Activated CD8-positive, alpha-beta T cell treated with anti-CD3 and anti-CD28 coated beads, Interleukin-2, amount 10 ng/mL, durations not matched to agents 7 days and 5 days (primary cell): ENCODE measurements around the gene SLC28A1. TPM values are rescaled to one million over a fixed set of nuclear protein-coding genes. Genes with fewer than 3 reads are reported as not detected.

ENCODE experiments used
- ATAC-seq: fragments of 150-1000 bp; cut with Tn5 transposase; one replicate; pipeline ENCODE4 v1.10.0; 2021; ENCODE audit warnings: moderate library complexity
- CTCF ChIA-PET: fragments of 350-600 bp; sonication (Branson Sonifier 250); formaldehyde crosslinking; loops from one replicate; lab custom pipeline; 2021; ENCODE audit warnings: antibody characterized with exemption; lab: Charles Lee
- POLR2A ChIA-PET: fragments of 350-600 bp; sonication (Branson Sonifier 250); formaldehyde crosslinking; loops from one replicate; lab custom pipeline; 2021; ENCODE audit warnings: antibody characterized with exemption; lab: Charles Lee
- DNase-seq: peaks from one replicate; pipeline ENCODE4 v3.0.0-alpha.2; 2020
- H3K27ac Mint-ChIP-seq: one replicate; pipeline ENCODE4 v1.8.0; 2021; ENCODE audit warnings: mild to moderate bottlenecking, mixed read lengths
- H3K27me3 Mint-ChIP-seq: one replicate; pipeline ENCODE4 v1.8.0; 2021; ENCODE audit warnings: low read depth, mixed read lengths
- H3K36me3 Mint-ChIP-seq: one replicate; pipeline ENCODE4 v1.8.0; 2021; ENCODE audit warnings: low read depth, mixed read lengths
- H3K4me1 Mint-ChIP-seq: one replicate; pipeline ENCODE4 v1.8.0; 2021; ENCODE audit warnings: low read depth, mixed read lengths
- H3K4me3 Mint-ChIP-seq: one replicate; pipeline ENCODE4 v1.8.0; 2021; ENCODE audit warnings: mild to moderate bottlenecking, mixed read lengths
- H3K9me3 Mint-ChIP-seq: one replicate; pipeline ENCODE4 v1.8.0; 2022; ENCODE audit warnings: mixed read lengths; ENCODE audit not compliant: insufficient read depth
- total RNA-seq, 2 experiments: library from RNA; stranded (reverse); gene quantifications; one replicate each; pipeline ENCODE4 v1.2.3, GENCODE V29; 2021

The SLC28A1 gene
- total RNA-seq, 2 experiments from 2014 or later: not detected

DNA sequence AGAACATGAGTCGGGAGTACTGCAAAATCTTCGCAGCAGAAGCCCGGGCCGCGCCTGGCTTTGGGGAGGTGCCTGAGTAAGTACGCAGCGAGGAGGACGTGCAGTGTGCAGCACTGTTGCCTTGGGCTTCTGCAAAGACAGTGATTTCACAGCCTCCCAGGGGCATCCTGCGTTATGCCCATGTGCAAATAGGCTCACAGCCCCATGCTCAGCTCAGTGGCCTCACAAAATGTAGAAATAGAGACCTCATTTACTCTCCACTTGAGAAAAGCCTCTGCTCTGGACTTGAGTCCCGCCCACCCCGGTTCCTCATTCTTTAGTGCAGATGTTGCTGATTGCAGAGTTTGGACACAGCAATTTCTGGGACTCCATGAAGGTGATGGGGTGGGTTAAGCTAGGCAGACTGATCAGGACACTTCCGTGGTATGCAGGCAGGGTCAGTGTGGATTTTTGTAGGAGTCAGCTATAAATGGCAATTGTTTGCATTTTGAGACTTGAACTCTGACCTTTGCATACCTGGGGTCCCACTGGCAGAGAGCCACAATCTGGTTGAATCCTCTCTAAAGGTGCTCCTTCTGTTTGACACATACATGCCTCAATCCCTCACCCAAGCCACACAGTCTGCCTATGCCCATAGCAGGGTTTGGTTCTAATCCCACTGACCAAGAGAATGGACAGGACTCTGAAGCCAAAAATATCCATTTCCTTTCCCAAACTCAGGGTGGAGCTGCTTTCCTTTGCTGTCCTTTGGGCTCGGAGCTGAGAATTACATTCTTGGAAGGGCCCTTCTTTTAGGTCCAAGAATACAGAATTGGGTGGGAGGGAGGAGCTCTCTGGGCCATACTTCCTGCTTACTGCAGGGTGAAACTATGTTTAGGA is 20.7 kb upstream of the SLC28A1 start:
- ChIA-PET POLR2A (no interaction called here), CTCF (interaction anchor here (1.1 kb wide), 2 partner anchors 15 to 19 kb away, joined by 3 to 5 read pairs; no protein-coding TSS in a partner anchor)
- no peaks in the 10 kb centered on the region for H3K9me3 Mint-ChIP-seq
- no peak for ATAC-seq
- H3K27me3 Mint-ChIP-seq: peaks cover 2% of the 10 kb centered on the region
- no peak overlapping the region for H3K27ac Mint-ChIP-seq
- H3K4me1 Mint-ChIP-seq: no peaks in the 10 kb centered on the region
- no peak overlapping the region for H3K4me3 Mint-ChIP-seq
- H3K36me3 Mint-ChIP-seq: no peaks in the 10 kb centered on the region
- no peak for DNase-seq

DNA sequence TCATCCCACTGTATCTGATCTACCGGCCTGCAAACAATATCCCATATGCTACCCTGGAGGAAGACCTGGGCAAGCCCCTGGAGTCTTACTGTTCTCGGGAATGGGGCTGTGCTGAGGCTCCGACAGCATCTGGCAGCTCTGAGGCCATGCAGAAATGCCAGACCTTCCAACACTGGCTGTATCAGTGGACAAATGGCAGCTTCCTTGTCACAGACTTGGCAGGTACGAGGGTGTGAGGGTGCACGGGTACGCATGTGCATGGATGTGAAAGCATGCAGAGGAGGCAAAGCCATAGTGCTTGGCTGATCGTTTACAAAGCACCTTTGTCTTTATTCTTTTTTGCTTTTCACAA is 20.0 kb upstream of the SLC28A1 start:
- POLR2A ChIA-PET: no interaction called here
- Mint-ChIP-seq H3K9me3 (no peaks in the 10 kb centered on the region), H3K4me1 (no peaks in the 10 kb centered on the region), H3K36me3 (no peaks in the 10 kb centered on the region), H3K27me3 (peaks cover 2% of the 10 kb centered on the region), H3K27ac (no peak overlapping the region), H3K4me3 (no peak overlapping the region)
- ATAC-seq (no peak), DNase-seq (no peak)
- CTCF ChIA-PET: interaction anchor here (1.1 to 1.3 kb wide), 3 partner anchors 14 to 266 kb away, joined by 3 to 5 read pairs (median 5); no protein-coding TSS in a partner anchor

GRCh38 chr15:84865074-84865569 is 19.3 kb upstream of the SLC28A1 start:
- CTCF ChIA-PET: interaction anchor here (0.6 to 1.3 kb wide), 5 partner anchors 13 to 266 kb away, joined by 3 to 5 read pairs (median 3); no protein-coding TSS in a partner anchor
- POLR2A ChIA-PET: no interaction called here
- Mint-ChIP-seq H3K4me3 (no peak overlapping the region), H3K9me3 (no peaks in the 10 kb centered on the region), H3K36me3 (no peaks in the 10 kb centered on the region), H3K4me1 (no peaks in the 10 kb centered on the region), H3K27ac (no peak overlapping the region), H3K27me3 (peaks cover 2% of the 10 kb centered on the region)
- ATAC-seq (no peak), DNase-seq (no peak)

DNA sequence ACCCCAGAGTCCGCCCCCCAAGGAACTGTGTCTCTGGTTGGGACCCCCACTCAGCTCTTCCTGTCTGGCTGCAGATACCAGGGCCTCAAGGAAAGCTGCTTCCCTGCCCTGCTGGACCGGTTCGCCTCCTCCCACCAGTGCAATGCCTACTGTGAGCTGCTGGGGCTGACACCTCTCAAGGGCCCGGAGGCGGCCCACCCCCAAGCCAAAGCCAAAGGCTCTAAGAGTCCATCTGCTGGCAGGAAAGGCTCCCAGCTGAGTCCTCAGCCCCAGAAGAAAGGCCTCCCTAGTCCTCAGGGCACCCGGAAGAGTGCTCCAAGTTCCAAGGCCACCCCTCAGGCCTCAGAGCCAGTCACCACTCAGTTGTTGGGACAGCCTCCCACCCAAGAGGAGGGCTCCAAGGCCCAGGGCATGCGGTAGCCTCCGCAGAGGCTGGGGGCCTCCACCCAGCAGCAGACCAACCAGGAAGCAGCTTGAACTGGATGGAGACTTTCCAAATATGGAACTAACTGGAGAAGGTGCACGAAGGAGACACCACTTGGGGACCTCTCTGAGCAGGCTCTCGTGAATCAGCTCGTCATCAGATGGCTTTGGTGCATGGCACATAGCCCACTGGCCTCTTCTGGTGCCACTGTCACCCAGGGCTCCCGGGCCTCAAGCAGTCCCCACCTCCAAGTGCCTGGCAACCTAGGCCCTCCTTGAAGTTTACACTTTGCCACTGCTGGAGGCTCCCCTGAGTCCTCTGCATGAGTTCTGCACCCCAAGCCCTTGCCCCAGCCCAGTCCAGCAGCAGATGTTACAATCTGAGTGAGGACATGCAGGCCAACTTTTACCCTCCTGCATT is 16.2 kb upstream of the SLC28A1 start:
- CTCF ChIA-PET: no interaction called here
- H3K27me3 Mint-ChIP-seq: peaks cover 4% of the 10 kb centered on the region
- H3K36me3 Mint-ChIP-seq: no peaks in the 10 kb centered on the region
- no peaks in the 10 kb centered on the region for H3K9me3 Mint-ChIP-seq
- H3K4me1 Mint-ChIP-seq: no peaks in the 10 kb centered on the region
- H3K4me3 Mint-ChIP-seq: no peak overlapping the region
- no peak overlapping the region for H3K27ac Mint-ChIP-seq
- ATAC-seq (no peak), DNase-seq (no peak)
- POLR2A ChIA-PET: no interaction called here

DNA sequence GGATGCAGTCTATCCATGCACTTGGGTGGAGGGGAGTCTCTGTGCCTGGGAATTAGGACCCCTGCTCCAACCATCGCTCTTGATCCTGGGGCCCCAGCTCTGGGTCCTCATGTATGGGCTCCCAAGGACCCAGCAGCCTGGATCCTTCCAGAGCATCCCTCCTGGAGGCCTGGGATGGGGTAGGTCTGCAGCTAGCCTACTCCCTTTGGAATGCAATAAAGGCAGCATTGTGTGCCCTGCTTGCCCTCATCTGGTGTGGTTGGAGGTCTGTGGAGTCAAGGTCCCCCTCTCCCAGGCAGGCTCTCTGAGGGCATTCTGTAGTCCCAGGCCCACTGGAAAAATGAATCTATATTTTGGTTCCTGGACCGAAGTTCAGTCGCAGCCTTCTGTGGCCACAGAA is 15.0 kb upstream of the SLC28A1 start:
- no peak for ATAC-seq
- no peak overlapping the region for H3K4me3 Mint-ChIP-seq
- no peak for DNase-seq

DNA sequence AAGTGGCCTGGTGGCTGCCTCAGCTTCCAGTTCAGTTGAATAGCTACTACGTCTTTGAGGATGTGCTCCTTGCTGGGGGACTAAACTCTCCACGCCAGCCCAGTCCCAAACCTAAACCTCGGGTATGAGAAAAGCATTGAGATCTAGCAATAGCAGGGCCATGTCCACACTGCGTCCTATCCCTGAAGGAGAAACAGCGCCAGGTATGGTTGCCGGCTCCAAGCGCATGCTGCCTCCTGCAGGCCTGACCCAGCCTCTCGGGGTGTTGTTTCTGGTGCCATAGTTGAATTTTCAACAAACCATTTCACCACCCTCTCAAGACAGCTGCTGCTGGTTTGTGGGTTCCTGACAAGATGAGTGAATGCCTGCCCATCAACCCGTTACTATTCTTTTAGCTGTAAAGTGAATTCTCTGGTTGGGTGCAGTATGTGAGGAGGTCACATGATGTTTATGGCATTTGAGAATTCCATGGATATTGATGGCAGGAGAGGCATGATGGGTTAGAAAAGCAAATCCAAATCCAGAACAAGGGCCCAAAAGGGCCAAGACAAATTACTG is 13.0 kb upstream of the SLC28A1 start:
- Mint-ChIP-seq H3K27ac (no peak overlapping the region), H3K4me1 (no peaks in the 10 kb centered on the region), H3K4me3 (no peak overlapping the region), H3K36me3 (no peaks in the 10 kb centered on the region), H3K27me3 (peaks cover 2% of the 10 kb centered on the region), H3K9me3 (no peaks in the 10 kb centered on the region)
- ChIA-PET POLR2A (no interaction called here), CTCF (no interaction called here)
- no peak for ATAC-seq
- no peak for DNase-seq

More for the DNA sequence above, 15.0 kb upstream of the SLC28A1 start:
- no peaks in the 10 kb centered on the region for H3K9me3 Mint-ChIP-seq
- ChIA-PET POLR2A (no interaction called here), CTCF (no interaction called here)
- H3K27ac Mint-ChIP-seq: no peak overlapping the region
- no peaks in the 10 kb centered on the region for H3K36me3 Mint-ChIP-seq
- H3K4me1 Mint-ChIP-seq: no peaks in the 10 kb centered on the region
- peaks cover 4% of the 10 kb centered on the region for H3K27me3 Mint-ChIP-seq

GRCh38 chr15:84872009-84872910 is 12.2 kb upstream of the SLC28A1 start:
- POLR2A ChIA-PET: no interaction called here
- peaks cover 1% of the 10 kb centered on the region for H3K4me1 Mint-ChIP-seq
- DNase-seq: no peak
- H3K9me3 Mint-ChIP-seq: no peaks in the 10 kb centered on the region
- peaks cover 2% of the 10 kb centered on the region for H3K27me3 Mint-ChIP-seq
- no peak overlapping the region for H3K27ac Mint-ChIP-seq
- H3K4me3 Mint-ChIP-seq: no peak overlapping the region
- CTCF ChIA-PET: no interaction called here
- no peak for ATAC-seq
- H3K36me3 Mint-ChIP-seq: no peaks in the 10 kb centered on the region

- Mint-ChIP-seq H3K27ac (no peak overlapping the region), H3K9me3 (no peaks in the 10 kb centered on the region), H3K4me1 (peaks cover 2% of the 10 kb centered on the region), H3K36me3 (no peaks in the 10 kb centered on the region), H3K27me3 (peaks cover 2% of the 10 kb centered on the region), H3K4me3 (no peak overlapping the region)
- no peak for ATAC-seq
- no peak for DNase-seq
- POLR2A ChIA-PET: no interaction called here
- CTCF ChIA-PET: no interaction called here
These were observed 10.5 kb upstream of the SLC28A1 start for GRCh38 chr15:84873997-84874396.

GRCh38 chr15:84874981-84875699 is 9.3 kb upstream of the SLC28A1 start:
- POLR2A ChIA-PET: no interaction called here
- Mint-ChIP-seq H3K4me1 (peaks cover 2% of the 10 kb centered on the region), H3K4me3 (no peak overlapping the region), H3K27me3 (peaks cover 5% of the 10 kb centered on the region), H3K9me3 (no peaks in the 10 kb centered on the region), H3K36me3 (no peaks in the 10 kb centered on the region), H3K27ac (no peak overlapping the region)
- CTCF ChIA-PET: no interaction called here
- ATAC-seq (no peak), DNase-seq (no peak)

DNA sequence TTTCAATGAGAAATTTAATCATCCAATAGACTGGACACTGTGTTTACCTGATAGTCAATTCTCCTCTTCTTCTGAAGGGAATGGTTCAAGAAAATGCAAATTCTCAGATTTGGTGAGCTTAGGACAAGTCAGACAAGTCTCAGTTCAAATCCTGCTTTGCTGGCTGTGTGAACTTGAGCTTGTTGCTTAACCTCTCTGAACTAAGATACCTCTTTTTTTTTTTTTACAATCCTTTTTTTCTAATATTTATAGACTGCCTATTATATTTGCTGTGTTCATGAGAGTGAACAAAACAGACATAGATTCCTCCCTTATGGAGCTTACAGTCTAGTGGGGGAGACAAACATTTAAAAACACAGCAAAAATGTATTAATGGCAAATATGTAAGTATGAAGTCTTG is 8.2 kb upstream of the SLC28A1 start:
- Mint-ChIP-seq H3K4me1 (peaks cover 2% of the 10 kb centered on the region), H3K27ac (no peak overlapping the region), H3K27me3 (peaks cover 5% of the 10 kb centered on the region), H3K9me3 (no peaks in the 10 kb centered on the region), H3K4me3 (no peak overlapping the region), H3K36me3 (no peaks in the 10 kb centered on the region)
- ATAC-seq (no peak), DNase-seq (no peak)
- ChIA-PET CTCF (interaction anchor here (1.1 to 2.6 kb wide), 3 partner anchors 278 to 300 kb away, joined by 3 to 24 read pairs (median 3); no protein-coding TSS in a partner anchor), POLR2A (no interaction called here)
